CD4-positive, CD25-positive, alpha-beta regulatory T cell (primary cell): ENCODE data around the gene B3GAT1. TPM values are rescaled to one million over a fixed set of nuclear protein-coding genes. Genes with fewer than 3 reads are reported as not detected.
A peak's percentile ranks its signal among the peaks of the same experiment; 100 is the strongest.

Experiments
- ATAC-seq, 2 donors: fragments of 150-1000 bp; cut with Tn5 transposase; one replicate each; pipeline ENCODE4 v1.10.0; 2021; ENCODE audit warnings: low read depth in 2 of 2, moderate number of reproducible peaks in 2 of 2, moderate library complexity in 1 of 2
- DNase-seq, 3 donors: peaks; one replicate each; pipeline versions ENCODE4 v3.0.0 to v3.0.0-alpha.2; 2012 to 2022; ENCODE audit warnings: mixed read lengths in 1 of 3
- H3K27ac ChIP-seq: one replicate; pipeline ENCODE4 v1.7.0; 2013; ENCODE audit warnings: mild to moderate bottlenecking, low read length; ENCODE audit not compliant: insufficient read depth, poor library complexity, severe bottlenecking
- H3K27me3 ChIP-seq: one replicate; pipeline ENCODE4 v1.7.0; 2013; ENCODE audit warnings: low read length; ENCODE audit not compliant: control insufficient read depth, insufficient read depth
- H3K36me3 ChIP-seq: one replicate; pipeline ENCODE4 v1.7.0; 2013; ENCODE audit warnings: mild to moderate bottlenecking, low read length, moderate library complexity; ENCODE audit not compliant: control insufficient read depth, insufficient read depth
- H3K4me1 ChIP-seq: 2 replicates; pipeline ENCODE4 v1.7.0; 2013; ENCODE audit warnings: mild to moderate bottlenecking, low read length; ENCODE audit not compliant: insufficient read depth, control insufficient read depth, poor library complexity, severe bottlenecking
- H3K4me3 ChIP-seq: one replicate; pipeline ENCODE4 v1.7.0; 2013; ENCODE audit warnings: low read depth, mild to moderate bottlenecking, low read length, moderate library complexity
- H3K9me3 ChIP-seq, 2 experiments: 1 replicate in 1 of 2; 2 replicates in 1 of 2; pipeline ENCODE4 v1.7.0; 2013; ENCODE audit warnings: low read length in 2 of 2, mild to moderate bottlenecking in 1 of 2, moderate library complexity in 1 of 2; ENCODE audit not compliant: control insufficient read depth in 2 of 2
- H3K27ac Mint-ChIP-seq, 3 donors: one replicate each; pipeline ENCODE4 v1.8.0; 2020 to 2022; ENCODE audit warnings: mild to moderate bottlenecking in 3 of 3, mixed read lengths in 3 of 3, moderate library complexity in 2 of 3
- H3K27me3 Mint-ChIP-seq: one replicate; pipeline ENCODE4 v1.8.0; 2022; ENCODE audit warnings: mild to moderate bottlenecking, mixed read lengths
- H3K36me3 Mint-ChIP-seq: one replicate; pipeline ENCODE4 v1.8.0; 2020; ENCODE audit warnings: mixed read lengths
- H3K4me1 Mint-ChIP-seq, 4 donors: one replicate each; pipeline ENCODE4 v1.8.0; 2020 to 2022; ENCODE audit warnings: mixed read lengths in 4 of 4, mild to moderate bottlenecking in 1 of 4
- H3K4me3 Mint-ChIP-seq, 4 donors: one replicate each; pipeline ENCODE4 v1.8.0; 2020 to 2022; ENCODE audit warnings: mild to moderate bottlenecking in 4 of 4, mixed read lengths in 4 of 4, moderate library complexity in 3 of 4
- H3K9me3 Mint-ChIP-seq, 7 donors: one replicate each; pipeline ENCODE4 v1.8.0; 2020 to 2022; ENCODE audit warnings: mixed read lengths in 7 of 7, mild to moderate bottlenecking in 3 of 7, moderate library complexity in 2 of 7
- polyA plus RNA-seq, 4 donors: library from polyadenylated mRNA; unstranded; fragments of 300-500 nt; fragmentation: Illumina TruSeq; gene quantifications; one replicate each; pipeline ENCODE4 v1.2.3, GENCODE V29; 2021
- total RNA-seq: library from RNA; stranded (reverse); gene quantifications from one replicate; pipeline ENCODE4 v1.2.3, GENCODE V29; 2022

The B3GAT1 gene
- total and polyA plus RNA-seq, 5 donors from 2014 or later, result 1.9 TPM; not detected in 4

DNA sequence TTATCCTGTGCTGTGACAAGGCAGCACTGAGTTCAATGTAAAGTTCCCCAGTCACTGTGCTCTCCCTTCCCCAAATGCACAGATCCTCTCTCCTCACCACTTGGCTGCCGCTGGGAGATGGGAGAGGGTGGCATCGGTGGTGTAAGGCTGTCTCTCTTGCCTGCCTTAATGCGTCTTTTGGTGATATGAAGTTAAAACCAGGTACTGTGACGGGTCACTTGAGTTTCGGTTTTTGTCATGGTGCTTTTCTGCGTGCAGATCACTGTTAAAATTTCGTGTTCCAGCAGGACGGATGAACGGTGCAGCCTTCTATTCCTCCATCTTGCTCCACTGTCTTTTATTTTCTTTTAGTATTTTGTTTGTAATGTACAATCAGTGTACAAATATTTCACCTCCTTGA lies 61.7 kb downstream of the B3GAT1 start:
- H3K4me3 Mint-ChIP-seq, result no peak overlapping the region
- no peaks in the 10 kb centered on the region for H3K36me3 Mint-ChIP-seq
- Histone ChIP-seq H3K27me3 (no peaks in the 10 kb centered on the region), H3K4me3 (no peak overlapping the region), H3K4me1 (no peaks in the 10 kb centered on the region), H3K9me3 (peaks cover 0 to 3% of the 10 kb centered on the region in 2 experiments), H3K27ac (no peak overlapping the region), H3K36me3 (no peaks in the 10 kb centered on the region)
- H3K27ac Mint-ChIP-seq, result no peak overlapping the region
- peaks cover 0 to 3% (median 0%) of the 10 kb centered on the region in 7 donors for H3K9me3 Mint-ChIP-seq
- no peaks in the 10 kb centered on the region for H3K27me3 Mint-ChIP-seq
- DNase-seq, result no peak
- H3K4me1 Mint-ChIP-seq, result peaks cover 0 to 6% (median 4%) of the 10 kb centered on the region in 4 donors
- ATAC-seq, result no peak

DNA sequence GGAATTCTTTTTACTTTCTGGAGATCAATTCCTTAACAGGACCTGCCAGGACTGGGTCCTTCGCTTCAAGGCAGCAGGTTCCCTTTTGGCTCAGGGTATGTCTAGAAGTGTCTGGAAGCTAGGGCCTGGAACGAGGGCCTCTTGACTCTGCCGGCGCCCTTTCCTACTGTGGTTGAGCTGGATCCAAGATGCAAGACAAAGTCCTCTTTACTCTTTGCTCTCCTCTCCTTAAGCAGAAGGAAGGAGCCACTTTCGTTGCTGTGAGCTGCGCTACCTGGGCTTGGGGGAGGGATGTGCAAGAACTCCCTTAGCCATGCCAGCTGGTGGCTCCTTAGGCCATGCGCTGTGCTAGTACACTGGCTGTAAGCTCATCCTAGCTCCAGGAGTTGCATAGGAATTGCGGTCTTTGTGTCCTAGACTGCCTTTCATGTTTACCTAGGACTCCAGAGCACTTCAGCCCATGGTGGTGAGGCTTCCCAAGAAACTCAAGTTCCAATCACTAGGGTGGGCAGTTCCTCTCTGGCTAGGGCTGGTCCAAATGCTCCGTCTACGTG lies 62.2 kb downstream of the B3GAT1 start:
- no peak overlapping the region for H3K27ac ChIP-seq
- H3K4me3 Mint-ChIP-seq, result no peak overlapping the region
- no peak for DNase-seq

GRCh38 chr11:134349109-134349801 lies 62.8 kb downstream of the B3GAT1 start:
- Histone ChIP-seq H3K27ac (no peak overlapping the region), H3K27me3 (no peaks in the 10 kb centered on the region), H3K4me3 (no peak overlapping the region), H3K4me1 (no peaks in the 10 kb centered on the region), H3K36me3 (no peaks in the 10 kb centered on the region), H3K9me3 (peaks cover 0 to 3% of the 10 kb centered on the region in 2 experiments)
- no peak for ATAC-seq
- Mint-ChIP-seq H3K4me3 (no peak overlapping the region), H3K27me3 (no peaks in the 10 kb centered on the region), H3K27ac (no peak overlapping the region), H3K36me3 (no peaks in the 10 kb centered on the region), H3K9me3 (no peaks in the 10 kb centered on the region), H3K4me1 (peaks cover 0 to 6% (median 4%) of the 10 kb centered on the region in 4 donors)
- no peak for DNase-seq

More for the DNA sequence above, 62.2 kb downstream of the B3GAT1 start:
- Mint-ChIP-seq H3K27ac (no peak overlapping the region), H3K27me3 (no peaks in the 10 kb centered on the region), H3K9me3 (peaks cover 0 to under 1% (median 0%) of the 10 kb centered on the region in 7 donors), H3K4me1 (peaks cover 0 to 6% (median 4%) of the 10 kb centered on the region in 4 donors), H3K36me3 (no peaks in the 10 kb centered on the region)
- Histone ChIP-seq H3K4me1 (no peaks in the 10 kb centered on the region), H3K36me3 (no peaks in the 10 kb centered on the region), H3K27me3 (no peaks in the 10 kb centered on the region), H3K9me3 (peaks cover 0 to 3% of the 10 kb centered on the region in 2 experiments), H3K4me3 (no peak overlapping the region)
- ATAC-seq, result no peak

DNA sequence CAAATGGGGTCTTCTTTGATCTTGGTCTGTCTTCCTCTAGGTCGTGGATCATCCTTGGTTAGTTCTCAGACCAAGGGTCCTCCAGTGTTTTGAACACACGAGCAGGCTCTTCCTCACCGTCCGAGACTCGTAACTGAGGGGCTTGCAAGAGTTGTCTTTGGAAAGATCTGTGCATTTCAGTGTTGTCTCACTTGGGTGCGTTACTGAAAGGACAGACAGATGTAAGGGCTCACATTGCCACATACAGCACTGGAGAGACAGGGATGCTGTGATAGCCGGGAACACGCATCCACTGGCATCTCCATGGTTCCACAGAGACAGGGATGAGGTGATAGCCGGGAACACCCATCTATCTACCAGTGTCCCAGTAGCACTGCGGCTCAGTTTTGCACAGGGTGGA lies 64.6 kb downstream of the B3GAT1 start:
- Histone ChIP-seq H3K27me3 (no peaks in the 10 kb centered on the region), H3K4me3 (no peak overlapping the region), H3K36me3 (no peaks in the 10 kb centered on the region), H3K27ac (no peak overlapping the region), H3K9me3 (no peaks in the 10 kb centered on the region), H3K4me1 (no peaks in the 10 kb centered on the region)
- Mint-ChIP-seq H3K9me3 (no peaks in the 10 kb centered on the region), H3K4me3 (no peak overlapping the region), H3K36me3 (no peaks in the 10 kb centered on the region), H3K4me1 (peaks cover 0 to 6% (median 4%) of the 10 kb centered on the region in 4 donors), H3K27me3 (peaks cover 4% of the 10 kb centered on the region), H3K27ac (peak overlapping the region in 1 of 3 donors; percentile 38)
- ATAC-seq, result no peak
- DNase-seq, result no peak

GRCh38 chr11:134346976-134347350 lies 65.1 kb downstream of the B3GAT1 start:
- H3K36me3 ChIP-seq, result no peaks in the 10 kb centered on the region
- no peaks in the 10 kb centered on the region for H3K4me1 ChIP-seq
- H3K27me3 ChIP-seq, result no peaks in the 10 kb centered on the region
- no peaks in the 10 kb centered on the region for H3K9me3 ChIP-seq
- H3K36me3 Mint-ChIP-seq, result no peaks in the 10 kb centered on the region
- peaks cover 0 to 6% (median 4%) of the 10 kb centered on the region in 4 donors for H3K4me1 Mint-ChIP-seq
- no peak for ATAC-seq
- no peak overlapping the region for H3K27ac ChIP-seq
- peaks cover 4% of the 10 kb centered on the region for H3K27me3 Mint-ChIP-seq
- H3K4me3 ChIP-seq, result no peak overlapping the region
- no peak for DNase-seq
- no peaks in the 10 kb centered on the region for H3K9me3 Mint-ChIP-seq
- H3K4me3 Mint-ChIP-seq, result no peak overlapping the region
- peak overlapping the region in 1 of 3 donors; percentile 38 for H3K27ac Mint-ChIP-seq

- H3K27ac Mint-ChIP-seq, result no peak overlapping the region
- peaks cover 4% of the 10 kb centered on the region for H3K27me3 Mint-ChIP-seq
- DNase-seq (no peak), ATAC-seq (no peak)
- H3K4me1 ChIP-seq, result no peaks in the 10 kb centered on the region
- H3K9me3 Mint-ChIP-seq, result no peaks in the 10 kb centered on the region
- H3K4me1 Mint-ChIP-seq, result peaks cover 0 to 6% (median 4%) of the 10 kb centered on the region in 4 donors
- H3K4me3 Mint-ChIP-seq, result no peak overlapping the region
- H3K4me3 ChIP-seq, result no peak overlapping the region
- H3K9me3 ChIP-seq, result no peaks in the 10 kb centered on the region
- no peak overlapping the region for H3K27ac ChIP-seq
- H3K27me3 ChIP-seq, result no peaks in the 10 kb centered on the region
- H3K36me3 Mint-ChIP-seq, result no peaks in the 10 kb centered on the region
- H3K36me3 ChIP-seq, result no peaks in the 10 kb centered on the region
Measured at GRCh38 chr11:134346101-134346975, 65.7 kb downstream of the B3GAT1 start.

- Histone ChIP-seq H3K27ac (no peak overlapping the region), H3K36me3 (no peaks in the 10 kb centered on the region), H3K4me3 (no peak overlapping the region), H3K27me3 (no peaks in the 10 kb centered on the region), H3K4me1 (no peaks in the 10 kb centered on the region), H3K9me3 (no peaks in the 10 kb centered on the region)
- Mint-ChIP-seq H3K27me3 (peaks cover 4% of the 10 kb centered on the region), H3K27ac (no peak overlapping the region), H3K9me3 (no peaks in the 10 kb centered on the region), H3K4me3 (no peak overlapping the region), H3K4me1 (peaks cover 0 to 6% (median 4%) of the 10 kb centered on the region in 4 donors), H3K36me3 (no peaks in the 10 kb centered on the region)
- no peak for ATAC-seq
- DNase-seq, result no peak
Measured at GRCh38 chr11:134345237-134345550, 66.8 kb downstream of the B3GAT1 start.
